H1 (cell line): ENCODE measurements around the gene ACRBP. TPM values are rescaled to one million over a fixed set of nuclear protein-coding genes. Genes with fewer than 3 reads are reported as not detected.

Source experiments
- CTCF ChIA-PET: fragments of 300-600 bp; sonication (Branson Sonifier 250); formaldehyde crosslinking; loops from one replicate; lab custom pipeline; 2021; ENCODE audit not compliant: partially characterized antibody; lab: Charles Lee
- POLR2A ChIA-PET: fragments of 300-600 bp; sonication (Branson Sonifier 250); formaldehyde crosslinking; loops from one replicate; lab custom pipeline; 2021; ENCODE audit warnings: inconsistent platforms; ENCODE audit not compliant: partially characterized antibody; lab: Charles Lee
- DNase-seq, 2 experiments: peaks; one replicate each; pipeline versions ENCODE4 v3.0.0 to v3.0.0-alpha.2; 2010 to 2022; ENCODE audit warnings: low spot score in 2 of 2, low read depth in 1 of 2, mixed read lengths in 1 of 2
- FAIRE-seq: peaks from 2 replicates; lab custom pipeline; 2011; peaks lifted over from hg19 to GRCh38; lab: Jason Lieb, UNC
- H2AFZ ChIP-seq: 2 replicates; pipeline ENCODE4 v1.8.1; 2012; ENCODE audit warnings: low read length, inconsistent platforms
- H2AK5ac ChIP-seq: 2 replicates; pipeline ENCODE4 v1.6.1; 2013; ENCODE audit warnings: low read depth, low read length
- H2BK120ac ChIP-seq: replicated peaks from 2 replicates; pipeline ENCODE3; 2013; ENCODE audit warnings: low read depth, low read length, inconsistent platforms
- H2BK12ac ChIP-seq: 2 replicates; pipeline ENCODE4 v1.6.1; 2013; ENCODE audit warnings: low read depth, low read length
- H2BK15ac ChIP-seq: 2 replicates; pipeline ENCODE4 v1.6.1; 2013; ENCODE audit warnings: low read length
- H2BK20ac ChIP-seq: 2 replicates; pipeline ENCODE4 v1.6.1; 2013; ENCODE audit warnings: low read length
- H2BK5ac ChIP-seq: 2 replicates; pipeline ENCODE4 v1.6.1; 2013; ENCODE audit warnings: low read depth, low read length
- H3K14ac ChIP-seq: 2 replicates; pipeline ENCODE4 v1.6.1; 2013; ENCODE audit warnings: inconsistent platforms; ENCODE audit not compliant: insufficient read length
- H3K18ac ChIP-seq: 2 replicates; pipeline ENCODE4 v1.6.1; 2013; ENCODE audit warnings: low read length; ENCODE audit errors: extremely low read depth
- H3K23ac ChIP-seq: 2 replicates; pipeline ENCODE4 v1.6.1; 2013; ENCODE audit warnings: inconsistent platforms; ENCODE audit not compliant: insufficient read length
- H3K23me2 ChIP-seq: 2 replicates; pipeline ENCODE4 v1.6.1; 2013; ENCODE audit warnings: low read depth, low read length
- H3K27ac ChIP-seq: 2 replicates; pipeline ENCODE4 v1.6.1; 2011; ENCODE audit warnings: low read depth, low read length, inconsistent platforms
- H3K27me3 ChIP-seq, 4 experiments: replicated peaks in 1 of 4; 1 replicate in 1 of 4; 2 replicates in 3 of 4; pipeline versions ENCODE4 v1.6.1 to v1.8.1; 2011 to 2013; ENCODE audit warnings: low read length in 3 of 4, mild to moderate bottlenecking in 3 of 4, inconsistent platforms in 2 of 4, mixed read lengths in 2 of 4, moderate library complexity in 1 of 4; ENCODE audit not compliant: control insufficient read depth in 3 of 4, insufficient read depth in 3 of 4; ENCODE audit errors: extremely low read depth in 1 of 4
- H3K36me3 ChIP-seq, 4 experiments: 2 replicates each; pipeline versions ENCODE4 v1.6.1 to v1.8.1; 2011 to 2013; ENCODE audit warnings: mild to moderate bottlenecking in 4 of 4, low read length in 3 of 4, moderate library complexity in 2 of 4, control low read depth in 1 of 4, inconsistent platforms in 1 of 4; ENCODE audit not compliant: insufficient read depth in 4 of 4, control insufficient read depth in 2 of 4
- H3K4ac ChIP-seq: replicated peaks from 2 replicates; pipeline ENCODE3; 2013; ENCODE audit warnings: low read length, low read depth, mixed read lengths, inconsistent platforms; ENCODE audit not compliant: insufficient read length
- H3K4me1 ChIP-seq, 4 experiments: replicated peaks in 1 of 4; 1 replicate in 1 of 4; 2 replicates in 3 of 4; pipeline versions ENCODE4 v1.6.1 to v1.8.1; 2011 to 2013; ENCODE audit warnings: low read length in 3 of 4, inconsistent platforms in 2 of 4, mixed read lengths in 1 of 4; ENCODE audit not compliant: insufficient read depth in 4 of 4, control insufficient read depth in 3 of 4
- H3K4me2 ChIP-seq, 2 experiments: 2 replicates each; pipeline versions ENCODE4 v1.6.1 to v1.8.1; 2011 to 2013; ENCODE audit warnings: low read depth in 2 of 2, low read length in 2 of 2, control low read depth in 1 of 2, inconsistent platforms in 1 of 2, mild to moderate bottlenecking in 1 of 2; ENCODE audit not compliant: insufficient read depth in 1 of 2
- H3K4me3 ChIP-seq, 4 experiments: fragments of 200-600, 300-600 bp in 1 of 4; sonication (generic), shearing (Covaris generic), sonication (Bioruptor Twin) in 1 of 4; 2 replicates each; pipeline versions ENCODE4 v1.5.1 to v1.8.1; 2011 to 2016; ENCODE audit warnings: low read length in 4 of 4, low read depth in 3 of 4, control low read depth in 2 of 4, inconsistent platforms in 2 of 4, mild to moderate bottlenecking in 2 of 4, mixed read lengths in 1 of 4, moderate library complexity in 1 of 4; ENCODE audit not compliant: insufficient read depth in 2 of 4; ENCODE audit errors: extremely low read depth in 1 of 4
- H3K56ac ChIP-seq: replicated peaks from 2 replicates; pipeline ENCODE3; 2013; ENCODE audit warnings: low read depth, mild to moderate bottlenecking, mixed read lengths, low read length, inconsistent platforms; ENCODE audit not compliant: insufficient read length
- H3K79me1 ChIP-seq: 2 replicates; pipeline ENCODE4 v1.6.1; 2013; ENCODE audit warnings: low read depth, low read length, control low read depth
- H3K79me2 ChIP-seq, 2 experiments: 2 replicates each; pipeline versions ENCODE4 v1.6.1 to v1.8.1; 2012 to 2013; ENCODE audit warnings: low read length in 2 of 2, mild to moderate bottlenecking in 2 of 2, inconsistent platforms in 1 of 2; ENCODE audit not compliant: insufficient read depth in 2 of 2, control insufficient read depth in 1 of 2
- H3K9ac ChIP-seq, 4 experiments: replicated peaks in 1 of 4; 1 replicate in 1 of 4; 2 replicates in 3 of 4; pipeline versions ENCODE4 v1.6.1 to v1.8.1; 2011 to 2013; ENCODE audit warnings: low read depth in 3 of 4, low read length in 3 of 4, control low read depth in 2 of 4, mild to moderate bottlenecking in 2 of 4, moderate library complexity in 2 of 4, inconsistent platforms in 1 of 4; ENCODE audit errors: extremely low read depth in 1 of 4
- H3K9me3 ChIP-seq, 2 experiments: 2 replicates each; pipeline versions ENCODE4 v1.6.1 to v1.8.1; 2012 to 2013; ENCODE audit warnings: mild to moderate bottlenecking in 2 of 2, moderate library complexity in 2 of 2, control low read depth in 1 of 2, inconsistent platforms in 1 of 2, low read depth in 1 of 2, low read length in 1 of 2, mixed read lengths in 1 of 2; ENCODE audit not compliant: insufficient read depth in 2 of 2
- H4K20me1 ChIP-seq, 2 experiments: replicated peaks in 1 of 2; 2 replicates each; pipeline versions ENCODE3 to v1.8.1; 2011 to 2013; ENCODE audit warnings: inconsistent platforms in 2 of 2, low read length in 2 of 2, mild to moderate bottlenecking in 1 of 2; ENCODE audit not compliant: insufficient read depth in 2 of 2, control insufficient read depth in 1 of 2
- H4K5ac ChIP-seq: 2 replicates; pipeline ENCODE4 v1.6.1; 2013; ENCODE audit warnings: low read length, low read depth, mixed read lengths, inconsistent platforms; ENCODE audit not compliant: insufficient read length
- H4K8ac ChIP-seq: 2 replicates; pipeline ENCODE4 v1.8.0; 2013; ENCODE audit warnings: mild to moderate bottlenecking, moderate library complexity, low read length, inconsistent platforms; ENCODE audit not compliant: insufficient read depth; ENCODE audit errors: extremely low read depth
- H4K91ac ChIP-seq: replicated peaks from 2 replicates; pipeline ENCODE3; 2013; ENCODE audit warnings: low read length, mixed read lengths, inconsistent platforms; ENCODE audit not compliant: insufficient read length
- CHD1 ChIP-seq: IDR thresholded peaks from 2 replicates; pipeline ENCODE4 v1.6.1; 2012; ENCODE audit warnings: low read depth, low read length, improper control_type of control experiment
- JUN ChIP-seq: IDR thresholded peaks from 2 replicates; pipeline ENCODE4 v1.6.1; 2011; ENCODE audit warnings: low read depth, mild to moderate bottlenecking, improper control_type of control experiment, low read length
- MAFK ChIP-seq: IDR thresholded peaks from 2 replicates; pipeline ENCODE4 v1.6.1; 2012; ENCODE audit warnings: low read depth, mild to moderate bottlenecking, improper control_type of control experiment, low read length
- SIRT6 ChIP-seq: IDR thresholded peaks from one replicate; pipeline ENCODE4 v1.7.1; 2012; ENCODE audit warnings: low read length, inconsistent platforms
- SUZ12 ChIP-seq: fragments of 200-600 bp; sonication (generic); IDR thresholded peaks from 2 replicates; pipeline ENCODE4 v1.6.1; 2012; ENCODE audit warnings: mild to moderate bottlenecking, inconsistent platforms, low read length, moderate library complexity, mixed read lengths
- WGBS, 2 experiments: shearing (Covaris generic) in 1 of 2; methylation state at CpG; one replicate each; pipeline versions ENCODE4 v1.1.6 to v1.1.7; 2013 to 2015; ENCODE audit warnings: low lambda C conversion rate in 2 of 2, mixed read lengths in 2 of 2, inconsistent platforms in 1 of 2, low coverage in 1 of 2, missing lambda C conversion rate in 1 of 2; ENCODE audit not compliant: insufficient replicate concordance in 2 of 2, insufficient coverage in 1 of 2, insufficient read length in 1 of 2; ENCODE audit errors: extremely low coverage in 1 of 2, missing lambda C conversion rate in 1 of 2; 5-methylcytosine and 5-hydroxymethylcytosine counted together
- polyA plus RNA-seq, 7 experiments: library from polyadenylated mRNA; depleted of rRNA in 3 of 7; stranded (reverse) in 5 of 7; unstranded in 2 of 7; fragments of >200 nt in 5 of 7; fragments of 200-250 nt in 2 of 7; gene quantifications; 1 replicate in 5 of 7; 2 replicates in 1 of 7; 4 replicates in 1 of 7; pipeline versions ENCODE4 v1.2.1 to v1.2.3, GENCODE V29; 2011 to 2013; ENCODE audit warnings: missing spikeins in 2 of 7, mixed read lengths in 2 of 7
- total RNA-seq: library from RNA; stranded (reverse); fragmentation: NEBNext Ultra II Directional; extraction: Animal tissue kit (Norgen Biotek cat#: 25700); gene quantifications from 2 replicates; pipeline ENCODE4 v1.2.1, GENCODE V29; 2021

ACRBP gene
- total and polyA plus RNA-seq, 2 of the 8 experiments (the other 6 are each of a cell fraction or from before 2014, with no cell fraction given): 0.80 to 5.2 TPM

DNA sequence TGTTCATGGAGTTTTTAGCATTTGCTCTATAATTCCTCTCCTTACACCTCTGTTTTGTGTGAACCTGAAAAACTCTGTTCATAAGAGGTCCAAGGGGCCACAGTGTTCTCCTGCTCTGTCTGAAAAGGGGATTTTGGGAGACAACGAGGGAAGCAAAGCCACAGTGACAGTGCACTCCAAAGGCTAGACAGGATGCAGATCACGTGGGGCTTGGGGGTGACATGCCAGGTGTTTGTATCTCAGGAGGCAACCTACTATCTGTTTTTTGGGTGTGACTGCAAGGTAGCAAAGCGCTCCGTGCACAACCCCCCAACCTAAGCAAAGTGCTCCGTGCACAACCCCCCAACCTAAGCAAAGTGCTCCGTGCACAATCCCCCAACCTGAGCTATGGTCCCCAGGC lies 35.0 kb downstream of the ACRBP start:
- Histone ChIP-seq H4K20me1 (no peaks in the 10 kb centered on the region), H3K4me1 (peaks cover 15 to 23% (median 18%) of the 10 kb centered on the region in 4 experiments), H3K36me3 (no peaks in the 10 kb centered on the region), H3K4me2 (peak overlapping the region; percentile 76 to 89; a peak in 3 of 4 replicates), H2BK5ac (peak overlapping the region; percentile 79; the same call in 1 of the 2 replicates), H2AK5ac (0 out of 2 replicates have a peak overlapping the region, but pooled peaks have one; percentile 45), H2BK120ac (no peak overlapping the region), H4K5ac (no peak overlapping the region), H3K56ac (no peak overlapping the region), H3K9me3 (no peaks in the 10 kb centered on the region), H3K14ac (no peak overlapping the region), H3K23ac (no peak overlapping the region), H3K79me2 (no peaks in the 10 kb centered on the region), H3K18ac (peak overlapping the region; percentile 51), H2BK12ac (peak overlapping the region; percentile 69; the same call in 1 of the 2 replicates), H3K23me2 (peaks cover 8% of the 10 kb centered on the region; the same call in 1 of the 2 replicates), H3K9ac (no peak overlapping the region), H3K79me1 (no peaks in the 10 kb centered on the region), H3K4ac (peak overlapping the region; percentile 40), H4K91ac (peak overlapping the region; percentile 81), H3K27ac (no peak overlapping the region), H4K8ac (no peak overlapping the region), H3K27me3 (no peaks in the 10 kb centered on the region), H2AFZ (0 out of 2 replicates have a peak overlapping the region, but pooled peaks have one; percentile 39), H2BK20ac (peak overlapping the region; percentile 99; the same call in 1 of the 2 replicates), H2BK15ac (peak overlapping the region; percentile 95; the same call in 1 of the 2 replicates), H3K4me3 (peak overlapping the region in 1 of 4 experiments; percentile 56; a peak in 3 of 8 replicates)
- DNase-seq (no peak), FAIRE-seq (no peak)
- ChIA-PET POLR2A (interaction anchor here (0.6 to 3.4 kb wide), 14 partner anchors 11 to 324 kb away, joined by 3 to 19 read pairs (median 4); partner anchors contain the start of genes GAPDH and ZNF384), CTCF (interaction anchor here (0.7 to 2.0 kb wide), 7 partner anchors 9 to 153 kb away, joined by 3 to 9 read pairs (median 3); partner anchors contain the start of gene PTMS)
- WGBS, 2 experiments: 88% methylated on average over 6 of the region's 6 CpGs; no CpG with 5 or more reads in 1 of the 2 experiments
- no peak for TF ChIP-seq SUZ12
- TF ChIP-seq JUN: no peak
- TF ChIP-seq MAFK: no peak
- no peak for TF ChIP-seq SIRT6
- TF ChIP-seq CHD1: no peak
